K562 (cell line): ENCODE data around the gene SIGLEC14. TPM values are rescaled to one million over a fixed set of nuclear protein-coding genes. Genes with fewer than 3 reads are reported as not detected.

Source experiments
- ARNT ChIP-seq, 2 experiments: fragments of 450-650 bp; IDR thresholded peaks; 2 replicates each; pipeline ENCODE4 v1.6.1; 2016; ENCODE audit warnings: mild to moderate bottlenecking in 1 of 2
- BRCA1 ChIP-seq, 2 experiments: fragments of 450-650 bp in 1 of 2; sonication (generic) in 1 of 2; formaldehyde crosslinking in 1 of 2; IDR thresholded peaks; 2 replicates each; pipeline versions ENCODE4 v1.5.0 to v1.6.1; 2017 to 2020; ENCODE audit warnings: mild to moderate bottlenecking in 1 of 2, missing genetic modification reagents in 1 of 2
- CCAR2 ChIP-seq: fragments of 200-400 bp; formaldehyde crosslinking; IDR thresholded peaks from 2 replicates; pipeline ENCODE4 v1.6.1; 2017; ENCODE audit warnings: mild to moderate bottlenecking, low read depth, low read length
- CTCFL ChIP-seq: IDR thresholded peaks from 2 replicates; pipeline ENCODE4 v1.6.1; 2011; ENCODE audit warnings: borderline replicate concordance, low read depth, mild to moderate bottlenecking, moderate library complexity, low read length; ENCODE audit not compliant: insufficient read depth, poor library complexity, severe bottlenecking
- GATA2 ChIP-seq: sonication (generic); formaldehyde crosslinking; IDR thresholded peaks from 2 replicates; pipeline ENCODE4 v1.4.0; 2020; ENCODE audit warnings: mild to moderate bottlenecking, missing genetic modification reagents
- HINFP ChIP-seq: fragments of 450-650 bp; conservative IDR thresholded peaks from 2 replicates; pipeline ENCODE4 v1.6.1; 2016; ENCODE audit warnings: missing genetic modification characterization, low read depth, mild to moderate bottlenecking, control low read depth, missing compliant biosample characterization
- MAFF ChIP-seq: IDR thresholded peaks from 2 replicates; pipeline ENCODE4 v1.6.1; 2012; ENCODE audit warnings: low read length, improper control_type of control experiment
- MAFG ChIP-seq: fragments of 450-650 bp; conservative IDR thresholded peaks from 2 replicates; pipeline ENCODE4 v1.6.1; 2016; ENCODE audit warnings: missing genetic modification characterization, missing compliant biosample characterization
- MEIS2 ChIP-seq: fragments of 450-650 bp; IDR thresholded peaks from 2 replicates; pipeline ENCODE4 v1.6.1; 2014; ENCODE audit warnings: mild to moderate bottlenecking; ENCODE audit not compliant: partially characterized antibody
- RBBP5 ChIP-seq: fragments of 200-600 bp; sonication (generic); IDR thresholded peaks from 2 replicates; pipeline ENCODE4 v1.6.1; 2012; ENCODE audit warnings: borderline replicate concordance, mild to moderate bottlenecking, low read length, control low read depth, inconsistent platforms; ENCODE audit not compliant: insufficient read depth, poor library complexity, severe bottlenecking
- SMAD3 ChIP-seq: fragments of 450-650 bp; formaldehyde crosslinking; conservative IDR thresholded peaks from 2 replicates; pipeline ENCODE4 v1.4.0; 2020; ENCODE audit warnings: mild to moderate bottlenecking
- TAF7 ChIP-seq: fragments of 450-650 bp; IDR thresholded peaks from 2 replicates; pipeline ENCODE4 v1.6.1; 2016; ENCODE audit warnings: missing genetic modification characterization, missing compliant biosample characterization
- ZBTB43 ChIP-seq: sonication (generic); formaldehyde crosslinking; IDR thresholded peaks from 2 replicates; pipeline ENCODE4 v1.8.0; 2023; ENCODE audit warnings: mild to moderate bottlenecking, missing genetic modification reagents
- ZBTB8A ChIP-seq: fragments of 450-650 bp; IDR thresholded peaks from 2 replicates; pipeline ENCODE4 v1.6.1; 2018; ENCODE audit warnings: mild to moderate bottlenecking, moderate library complexity; ENCODE audit not compliant: partially characterized antibody
- ZEB2 ChIP-seq: fragments of 450-650 bp; IDR thresholded peaks from 2 replicates; pipeline ENCODE4 v1.6.1; 2016
- ZNF140 ChIP-seq: fragments of 250-450 bp; sonication (Bioruptor Pico); IDR thresholded peaks from 2 replicates; pipeline ENCODE4 v1.8.0; 2021; ENCODE audit warnings: moderate library complexity, mild to moderate bottlenecking, inconsistent platforms
- ZNF311 ChIP-seq: fragments of 250-450 bp; sonication (Bioruptor Pico); IDR thresholded peaks from 2 replicates; pipeline ENCODE4 v1.4.0; 2020; ENCODE audit warnings: mild to moderate bottlenecking, moderate library complexity
- ZNF445 ChIP-seq: fragments of 250-450 bp; sonication (Bioruptor Pico); IDR thresholded peaks from 2 replicates; pipeline ENCODE4 v1.4.0; 2020; ENCODE audit warnings: low read depth, mild to moderate bottlenecking, moderate library complexity
- ZNF76 ChIP-seq: fragments of 250-450 bp; sonication (Bioruptor Pico); IDR thresholded peaks from 2 replicates; pipeline ENCODE4 v1.4.0; 2020; ENCODE audit warnings: mild to moderate bottlenecking, moderate library complexity, borderline replicate concordance
- polyA plus RNA-seq, 8 experiments: library from polyadenylated mRNA; depleted of rRNA in 4 of 8; stranded (reverse) in 5 of 8; unstranded in 3 of 8; fragments of >200 nt; fragmentation: Nextera tagmentation in 2 of 8; fragmentation: Illumina TruSeq in 1 of 8; extraction: Ambion mirVana in 2 of 8; extraction: Trizol in 1 of 8; gene quantifications; 2 replicates each; pipeline versions ENCODE4 v1.2.1 to v1.2.3, GENCODE V29; 2011 to 2014; ENCODE audit warnings: inconsistent platforms in 1 of 8, missing spikeins in 1 of 8
- total RNA-seq, 7 experiments: library from RNA; depleted of rRNA in 6 of 7; stranded (reverse); fragments of >200 nt in 6 of 7; fragmentation: Illumina TruSeq in 2 of 7; extraction: Trizol in 2 of 7; gene quantifications; 2 replicates each; pipeline versions ENCODE4 v1.2.1 to v1.2.3, GENCODE V29; 2011 to 2021; ENCODE audit warnings: low replicate concordance in 1 of 7
- TF ChIP-seq, protein P1 (sequence below): fragments of 250-450 bp; sonication (Bioruptor Pico); IDR thresholded peaks from 2 replicates; pipeline ENCODE4 v1.8.0; 2021; ENCODE audit warnings: borderline replicate concordance, mild to moderate bottlenecking, moderate library complexity; ENCODE audit not compliant: poor library complexity, severe bottlenecking

The SIGLEC14 gene
- total and polyA plus RNA-seq, 9 of the 15 experiments (the other 6 are each of a cell fraction or from before 2014, with no cell fraction given) = not detected

DNA sequence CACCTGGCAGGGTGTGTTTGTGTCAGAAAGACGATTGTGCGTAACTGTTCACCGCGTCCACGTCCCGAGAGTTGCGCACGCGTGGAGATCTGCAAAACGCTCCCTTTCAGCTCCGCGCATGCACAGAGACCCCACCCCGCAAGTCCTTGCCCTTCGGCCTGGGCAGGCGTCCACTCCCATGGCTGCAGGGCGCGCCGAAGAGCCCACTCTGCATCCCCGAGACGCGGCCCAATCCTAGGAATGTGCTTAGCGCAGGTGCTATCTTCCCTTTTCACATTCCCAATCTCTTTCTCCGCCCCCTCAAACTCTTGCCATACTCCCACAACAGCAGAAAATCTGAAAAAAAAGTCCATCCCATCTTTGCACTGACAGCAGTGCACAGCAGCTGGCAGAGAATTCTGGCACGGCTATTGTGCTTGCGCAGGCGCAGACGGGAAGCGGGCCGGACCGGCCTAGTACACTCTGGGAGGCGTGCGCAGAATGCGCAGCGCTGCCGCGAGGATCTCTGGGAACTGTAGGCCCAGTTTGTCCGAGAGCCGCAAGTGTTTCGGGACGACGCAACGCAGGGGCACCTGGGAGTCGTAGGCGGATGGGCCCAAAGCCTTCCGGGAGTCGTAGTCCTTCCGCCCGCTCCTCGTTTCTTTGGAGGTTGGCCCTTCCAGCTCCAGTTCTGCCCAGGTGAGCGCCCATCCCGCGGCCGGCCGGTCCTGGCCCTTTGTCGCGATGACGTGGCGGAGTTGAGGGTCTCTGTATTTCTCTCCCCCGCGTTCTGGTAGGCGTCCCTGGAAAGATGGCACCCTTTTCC is 52.5 kb downstream of the SIGLEC14 start (continued):
- TF ChIP-seq CTCFL (no peak), ZBTB43 (CRISPR knock-in tag) (0 out of 2 replicates have a peak, but pooled peaks have one; percentile 63), GATA2 (CRISPR knock-in tag) (no peak), MAFF (no peak), MEIS2 (peak; percentile 95), ZBTB8A (no peak), ZNF445 (CRISPR knock-in tag) (no peak), TAF7 (tag) (no peak), BRCA1 (IDR thresholded peaks at IDR 0.05) (no peak), BRCA1 (CRISPR knock-in tag; IDR thresholded peaks at IDR 0.05) (no peak), MAFG (tag) (no peak), CCAR2 (no peak), ZNF76 (CRISPR knock-in tag) (peak; percentile 42; the same call in 1 of the 2 replicates), ZEB2 (no peak), RBBP5 (no peak), SMAD3 (CRISPR knock-in tag) (no peak), ZNF140 (CRISPR knock-in tag) (no peak), ARNT (IDR thresholded peaks at IDR 0.05) (no peak), HINFP (tag) (no peak), ZNF311 (CRISPR knock-in tag) (no peak)
- TF ChIP-seq, protein P1, sequence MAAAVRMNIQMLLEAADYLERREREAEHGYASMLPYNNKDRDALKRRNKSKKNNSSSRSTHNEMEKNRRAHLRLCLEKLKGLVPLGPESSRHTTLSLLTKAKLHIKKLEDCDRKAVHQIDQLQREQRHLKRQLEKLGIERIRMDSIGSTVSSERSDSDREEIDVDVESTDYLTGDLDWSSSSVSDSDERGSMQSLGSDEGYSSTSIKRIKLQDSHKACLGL = no peak
